IMR-90 (cell line): ENCODE results near the gene PRDM2. TPM values are rescaled to one million over a fixed set of nuclear protein-coding genes. Genes with fewer than 3 reads are reported as not detected.

ENCODE experiments used
- ATAC-seq: fragments of 200-7000 bp; cut with Tn5 transposase; 2 replicates; pipeline ENCODE4 v1.9.1; 2020; ENCODE audit warnings: low read depth, mild to moderate bottlenecking, moderate library complexity
- BruUV-seq: library from RNA; stranded (reverse); fragments of 400-500 nt; replicated peaks from 2 replicates; lab custom pipeline; 2021; lab: Mats Ljungman, UMichigan
- CTCF ChIA-PET: fragments of 300-600 bp; formaldehyde crosslinking; extraction: SDS; loops from one replicate; lab custom pipeline; 2021; ENCODE audit warnings: antibody characterized with exemption; lab: Yijun Ruan, JAX
- POLR2A ChIA-PET: fragments of 300-600 bp; sonication (Branson Sonifier 250); formaldehyde crosslinking; loops from one replicate; lab custom pipeline; 2022; ENCODE audit warnings: antibody characterized with exemption; ENCODE audit not compliant: unreplicated experiment; lab: Charles Lee
- DNase-seq: peaks from one replicate; pipeline ENCODE4 v3.0.0; 2013
- H2AFZ ChIP-seq: replicated peaks from 2 replicates; pipeline ENCODE3; 2013; ENCODE audit warnings: low read length, mild to moderate bottlenecking; ENCODE audit not compliant: poor library complexity
- H2AK5ac ChIP-seq: 2 replicates; pipeline ENCODE4 v1.6.1; 2013; ENCODE audit warnings: low read depth, low read length, inconsistent platforms
- H2AK9ac ChIP-seq: replicated peaks from 2 replicates; pipeline ENCODE3; 2013; ENCODE audit warnings: mild to moderate bottlenecking, low read depth, low read length, moderate library complexity; ENCODE audit not compliant: poor library complexity
- H2BK120ac ChIP-seq: 2 replicates; pipeline ENCODE4 v1.6.1; 2013; ENCODE audit warnings: low read depth, low read length, inconsistent platforms
- H2BK15ac ChIP-seq: 3 replicates; pipeline ENCODE4 v1.6.1; 2013; ENCODE audit warnings: low read depth, low read length, inconsistent platforms
- H2BK20ac ChIP-seq: 2 replicates; pipeline ENCODE4 v1.6.1; 2013; ENCODE audit warnings: low read depth, mild to moderate bottlenecking, inconsistent platforms, low read length, moderate library complexity
- H2BK5ac ChIP-seq: 2 replicates; pipeline ENCODE4 v1.6.1; 2013; ENCODE audit warnings: mild to moderate bottlenecking, low read depth, low read length, inconsistent platforms; ENCODE audit not compliant: poor library complexity, severe bottlenecking
- H3K14ac ChIP-seq: replicated peaks from 2 replicates; pipeline ENCODE4 v1.6.1; 2013; ENCODE audit warnings: low read depth, low read length, inconsistent platforms
- H3K18ac ChIP-seq: 2 replicates; pipeline ENCODE4 v1.6.1; 2013; ENCODE audit warnings: low read depth, low read length, control low read depth
- H3K23ac ChIP-seq: 2 replicates; pipeline ENCODE4 v1.6.1; 2013; ENCODE audit warnings: low read depth, low read length, inconsistent platforms
- H3K27ac ChIP-seq: 2 replicates; pipeline ENCODE4 v1.5.1; 2013; ENCODE audit warnings: mild to moderate bottlenecking, control low read depth, low read length; ENCODE audit not compliant: insufficient read depth
- H3K27me3 ChIP-seq: 2 replicates; pipeline ENCODE4 v1.6.1; 2013; ENCODE audit warnings: low read length; ENCODE audit not compliant: control insufficient read depth, insufficient read depth
- H3K36me3 ChIP-seq: 2 replicates; pipeline ENCODE4 v1.6.1; 2013; ENCODE audit warnings: low read length, mixed read lengths; ENCODE audit not compliant: control insufficient read depth, insufficient read depth
- H3K4ac ChIP-seq: 2 replicates; pipeline ENCODE4 v1.6.1; 2013; ENCODE audit warnings: low read depth, low read length, inconsistent platforms
- H3K4me1 ChIP-seq: 2 replicates; pipeline ENCODE4 v1.6.1; 2013; ENCODE audit warnings: low read length, mixed read lengths; ENCODE audit not compliant: control insufficient read depth, insufficient read depth
- H3K4me2 ChIP-seq: 2 replicates; pipeline ENCODE4 v1.6.1; 2013; ENCODE audit warnings: low read depth, mild to moderate bottlenecking, control low read depth, low read length, moderate library complexity
- H3K4me3 ChIP-seq: 2 replicates; pipeline ENCODE4 v1.5.1; 2013; ENCODE audit warnings: low read depth, mild to moderate bottlenecking, control low read depth, low read length, moderate library complexity; ENCODE audit not compliant: insufficient read depth
- H3K56ac ChIP-seq: 2 replicates; pipeline ENCODE4 v1.6.1; 2013; ENCODE audit warnings: low read length, inconsistent platforms; ENCODE audit not compliant: insufficient read depth; ENCODE audit errors: extremely low read depth
- H3K79me1 ChIP-seq, 2 experiments: 2 replicates each; pipeline ENCODE4 v1.6.1; 2013; ENCODE audit warnings: low read length in 2 of 2, inconsistent platforms in 1 of 2, low read depth in 1 of 2
- H3K9ac ChIP-seq: 2 replicates; pipeline ENCODE4 v1.6.1; 2013; ENCODE audit warnings: low read depth, low read length, control low read depth
- H3K9me1 ChIP-seq: 2 replicates; pipeline ENCODE4 v1.6.1; 2013; ENCODE audit warnings: low read length, inconsistent platforms; ENCODE audit not compliant: insufficient read depth
- H3K9me3 ChIP-seq: 2 replicates; pipeline ENCODE4 v1.6.1; 2013; ENCODE audit warnings: low read length; ENCODE audit not compliant: control insufficient read depth, insufficient read depth
- H4K20me1 ChIP-seq: 2 replicates; pipeline ENCODE4 v1.6.1; 2013; ENCODE audit warnings: low read length, inconsistent platforms; ENCODE audit not compliant: insufficient read depth
- H4K5ac ChIP-seq: 2 replicates; pipeline ENCODE4 v1.6.1; 2013; ENCODE audit warnings: mild to moderate bottlenecking, low read depth, low read length, control low read depth
- H4K8ac ChIP-seq, 2 experiments: 2 replicates each; pipeline ENCODE4 v1.6.1; 2013; ENCODE audit warnings: low read depth in 2 of 2, low read length in 2 of 2, control low read depth in 1 of 2, inconsistent platforms in 1 of 2
- H4K91ac ChIP-seq: 2 replicates; pipeline ENCODE4 v1.6.1; 2013; ENCODE audit warnings: low read depth, low read length, inconsistent platforms; ENCODE audit not compliant: insufficient read depth
- BHLHE40 ChIP-seq: fragments of 150-350 bp; IDR thresholded peaks from 2 replicates; pipeline ENCODE4 v1.6.1; 2016; ENCODE audit warnings: mild to moderate bottlenecking, low read depth, low read length
- CEBPB ChIP-seq: IDR thresholded peaks from 2 replicates; pipeline ENCODE4 v1.6.1; 2012; ENCODE audit warnings: low read depth, low read length, improper control_type of control experiment
- CHD1 ChIP-seq: IDR thresholded peaks from 2 replicates; pipeline ENCODE4 v1.6.1; 2012; ENCODE audit warnings: low read depth, low read length, improper control_type of control experiment
- FOS ChIP-seq: fragments of 150-350 bp; IDR thresholded peaks from 2 replicates; pipeline ENCODE4 v1.6.1; 2016; ENCODE audit warnings: low read depth, low read length
- MAFK ChIP-seq: IDR thresholded peaks from 2 replicates; pipeline ENCODE4 v1.6.1; 2012; ENCODE audit warnings: low read depth, low read length, improper control_type of control experiment
- MAZ ChIP-seq: IDR thresholded peaks from 2 replicates; pipeline ENCODE4 v1.6.1; 2012; ENCODE audit warnings: low read depth, mild to moderate bottlenecking, low read length, improper control_type of control experiment, moderate library complexity, borderline replicate concordance
- MXI1 ChIP-seq: IDR thresholded peaks from 2 replicates; pipeline ENCODE4 v1.6.1; 2012; ENCODE audit warnings: low read depth, mild to moderate bottlenecking, low read length, moderate library complexity, borderline replicate concordance
- NFE2L2 ChIP-seq: fragments of 150-350 bp; IDR thresholded peaks from 2 replicates; pipeline ENCODE4 v1.6.1; 2016; ENCODE audit warnings: low read depth, mild to moderate bottlenecking, low read length
- POLR2A ChIP-seq: IDR thresholded peaks from 2 replicates; pipeline ENCODE4 v1.6.1; 2012; ENCODE audit warnings: mild to moderate bottlenecking, low read depth, low read length
- RAD21 ChIP-seq: IDR thresholded peaks from 2 replicates; pipeline ENCODE4 v1.6.1; 2012; ENCODE audit warnings: low read length, improper control_type of control experiment
- RCOR1 ChIP-seq: IDR thresholded peaks from 2 replicates; pipeline ENCODE4 v1.6.1; 2012; ENCODE audit warnings: mild to moderate bottlenecking, low read length, improper control_type of control experiment; ENCODE audit not compliant: insufficient replicate concordance
- RFX5 ChIP-seq: IDR thresholded peaks from 2 replicates; pipeline ENCODE4 v1.8.0; 2012; ENCODE audit warnings: low read depth, mild to moderate bottlenecking, low read length, moderate library complexity
- SMC3 ChIP-seq: fragments of 150-350 bp; IDR thresholded peaks from 2 replicates; pipeline ENCODE4 v1.6.1; 2016; ENCODE audit warnings: low read depth, mild to moderate bottlenecking, antibody characterized with exemption, low read length, moderate library complexity
- WGBS, 2 experiments: methylation state at CpG; one replicate each; pipeline versions ENCODE4 v1.1.5 to v1.1.7; 2013; ENCODE audit warnings: missing lambda C conversion rate in 2 of 2; ENCODE audit not compliant: insufficient read length in 1 of 2; ENCODE audit errors: extremely low coverage in 2 of 2; 5-methylcytosine and 5-hydroxymethylcytosine counted together
- dilution Hi-C: fragments of 300-500 bp; cut with HindIII; formaldehyde crosslinking; loops from one replicate; pipeline ENCODE4 v1.14.3; 2018; ENCODE audit warnings: low sequenced_read_pairs; ENCODE audit not compliant: unreplicated experiment
- in situ Hi-C: fragments of 300-500 bp; cut with MboI; formaldehyde crosslinking; loops from 3 replicates; pipeline ENCODE4 v1.14.3; 2019; ENCODE audit warnings: low sequenced_read_pairs, inconsistent platforms, mixed read lengths
- intact Hi-C: fragments of 100-400 bp; cut with micrococcal nuclease; formaldehyde crosslinking; loops from 2 replicates; pipeline ENCODE4 v1.10.0; 2022
- polyA plus RNA-seq, 3 experiments: library from polyadenylated mRNA; depleted of rRNA; stranded (reverse); fragments of >200 nt; gene quantifications; 2 replicates each; pipeline ENCODE4 v1.2.3, GENCODE V29; 2012; ENCODE audit warnings: low replicate concordance in 1 of 3
- total RNA-seq: library from RNA; depleted of rRNA; stranded (reverse); fragments of >200 nt; gene quantifications from 2 replicates; pipeline ENCODE4 v1.2.3, GENCODE V29; 2012
- TF ChIP-seq, protein P1 (sequence below): fragments of 150-350 bp; IDR thresholded peaks from 2 replicates; pipeline ENCODE4 v1.6.1; 2017; ENCODE audit warnings: mild to moderate bottlenecking, antibody characterized with exemption, low read length, low read depth
- TF ChIP-seq, protein P2 (sequence below): fragments of 150-350 bp; IDR thresholded peaks from 2 replicates; pipeline ENCODE4 v1.6.1; 2016; ENCODE audit warnings: low read depth, mild to moderate bottlenecking, low read length, moderate library complexity, borderline replicate concordance
- TF ChIP-seq, protein P3 (sequence below): conservative IDR thresholded peaks from 2 replicates; pipeline ENCODE4 v1.5.1; 2012; ENCODE audit warnings: mild to moderate bottlenecking, low read depth, low read length, improper control_type of control experiment

Gene PRDM2
- total and polyA plus RNA-seq, 2 of the 4 experiments (the other 2 are of a cell fraction) = 3.4 to 8.9 TPM

DNA sequence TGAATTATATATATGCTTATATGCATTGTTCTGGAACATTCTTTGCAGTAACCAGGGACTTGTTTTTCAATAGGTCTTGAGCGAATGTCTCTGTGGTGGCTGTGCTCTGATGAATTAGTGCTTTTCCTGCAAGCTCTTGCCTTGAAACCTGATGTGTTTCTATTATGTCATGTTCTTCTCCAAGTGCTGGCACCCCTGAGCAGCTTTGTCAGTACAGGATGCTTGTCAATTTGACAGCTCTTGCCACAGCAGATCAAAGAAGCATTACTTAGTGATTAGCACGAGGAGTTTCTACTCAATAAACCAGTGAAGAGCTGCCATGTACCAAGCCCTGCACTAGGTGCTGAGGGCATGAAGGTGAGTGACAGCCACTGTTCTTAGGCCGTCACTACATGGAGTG lies 171.9 kb downstream of the PRDM2 start:
- no peak overlapping the region for H3K4me3 ChIP-seq
- H3K4ac ChIP-seq = no peak overlapping the region
- no peak overlapping the region for H2AFZ ChIP-seq
- H3K9ac ChIP-seq = no peak overlapping the region
- dilution Hi-C loops = no loop called here
- H2BK120ac ChIP-seq = no peak overlapping the region
- no peak overlapping the region for H2BK20ac ChIP-seq
- TF ChIP-seq, protein P1, sequence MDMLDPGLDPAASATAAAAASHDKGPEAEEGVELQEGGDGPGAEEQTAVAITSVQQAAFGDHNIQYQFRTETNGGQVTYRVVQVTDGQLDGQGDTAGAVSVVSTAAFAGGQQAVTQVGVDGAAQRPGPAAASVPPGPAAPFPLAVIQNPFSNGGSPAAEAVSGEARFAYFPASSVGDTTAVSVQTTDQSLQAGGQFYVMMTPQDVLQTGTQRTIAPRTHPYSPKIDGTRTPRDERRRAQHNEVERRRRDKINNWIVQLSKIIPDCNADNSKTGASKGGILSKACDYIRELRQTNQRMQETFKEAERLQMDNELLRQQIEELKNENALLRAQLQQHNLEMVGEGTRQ = no peak
- TF ChIP-seq MAFK = no peak
- no peak for TF ChIP-seq CEBPB
- no peak for TF ChIP-seq CHD1
- no peak for TF ChIP-seq RCOR1
- TF ChIP-seq, protein P2, sequence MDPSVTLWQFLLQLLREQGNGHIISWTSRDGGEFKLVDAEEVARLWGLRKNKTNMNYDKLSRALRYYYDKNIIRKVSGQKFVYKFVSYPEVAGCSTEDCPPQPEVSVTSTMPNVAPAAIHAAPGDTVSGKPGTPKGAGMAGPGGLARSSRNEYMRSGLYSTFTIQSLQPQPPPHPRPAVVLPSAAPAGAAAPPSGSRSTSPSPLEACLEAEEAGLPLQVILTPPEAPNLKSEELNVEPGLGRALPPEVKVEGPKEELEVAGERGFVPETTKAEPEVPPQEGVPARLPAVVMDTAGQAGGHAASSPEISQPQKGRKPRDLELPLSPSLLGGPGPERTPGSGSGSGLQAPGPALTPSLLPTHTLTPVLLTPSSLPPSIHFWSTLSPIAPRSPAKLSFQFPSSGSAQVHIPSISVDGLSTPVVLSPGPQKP = no peak
- TF ChIP-seq RFX5 = no peak
- TF ChIP-seq MAZ = no peak
- TF ChIP-seq POLR2A = no peak
- no peak for TF ChIP-seq RAD21
- no peak for TF ChIP-seq FOS
- no peak for TF ChIP-seq MXI1
- TF ChIP-seq SMC3 = no peak
- TF ChIP-seq, protein P3, sequence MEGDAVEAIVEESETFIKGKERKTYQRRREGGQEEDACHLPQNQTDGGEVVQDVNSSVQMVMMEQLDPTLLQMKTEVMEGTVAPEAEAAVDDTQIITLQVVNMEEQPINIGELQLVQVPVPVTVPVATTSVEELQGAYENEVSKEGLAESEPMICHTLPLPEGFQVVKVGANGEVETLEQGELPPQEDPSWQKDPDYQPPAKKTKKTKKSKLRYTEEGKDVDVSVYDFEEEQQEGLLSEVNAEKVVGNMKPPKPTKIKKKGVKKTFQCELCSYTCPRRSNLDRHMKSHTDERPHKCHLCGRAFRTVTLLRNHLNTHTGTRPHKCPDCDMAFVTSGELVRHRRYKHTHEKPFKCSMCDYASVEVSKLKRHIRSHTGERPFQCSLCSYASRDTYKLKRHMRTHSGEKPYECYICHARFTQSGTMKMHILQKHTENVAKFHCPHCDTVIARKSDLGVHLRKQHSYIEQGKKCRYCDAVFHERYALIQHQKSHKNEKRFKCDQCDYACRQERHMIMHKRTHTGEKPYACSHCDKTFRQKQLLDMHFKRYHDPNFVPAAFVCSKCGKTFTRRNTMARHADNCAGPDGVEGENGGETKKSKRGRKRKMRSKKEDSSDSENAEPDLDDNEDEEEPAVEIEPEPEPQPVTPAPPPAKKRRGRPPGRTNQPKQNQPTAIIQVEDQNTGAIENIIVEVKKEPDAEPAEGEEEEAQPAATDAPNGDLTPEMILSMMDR = no peak
- TF ChIP-seq BHLHE40 = no peak
- no peak for TF ChIP-seq NFE2L2
- no peaks in the 10 kb centered on the region for H3K9me1 ChIP-seq
- H3K14ac ChIP-seq = no peak overlapping the region
- ATAC-seq (no peak), DNase-seq (no peak)
- no CpG with 5 or more reads among the region's 3 CpGs for WGBS, 2 experiments
- no peaks in the 10 kb centered on the region for H3K36me3 ChIP-seq
- no peak overlapping the region for H2BK15ac ChIP-seq
- H3K9me3 ChIP-seq = peaks cover 30% of the 10 kb centered on the region
- ChIA-PET CTCF (no interaction called here), POLR2A (no interaction called here)
- H4K91ac ChIP-seq = no peak overlapping the region
- H3K4me1 ChIP-seq = no peaks in the 10 kb centered on the region
- no peak overlapping the region for H2AK5ac ChIP-seq
- H3K79me1 ChIP-seq = no peaks in the 10 kb centered on the region
- in situ Hi-C loops = no loop called here
- H3K18ac ChIP-seq = no peak overlapping the region
- H3K27me3 ChIP-seq = no peaks in the 10 kb centered on the region
- no peak overlapping the region for H2AK9ac ChIP-seq
- no peak overlapping the region for H3K4me2 ChIP-seq
- H4K20me1 ChIP-seq = no peaks in the 10 kb centered on the region
- H3K56ac ChIP-seq = no peak overlapping the region
- H3K23ac ChIP-seq = no peak overlapping the region
- intact Hi-C loops = no loop called here
- H2BK5ac ChIP-seq = no peak overlapping the region
- no peak overlapping the region for H4K8ac ChIP-seq
- H3K27ac ChIP-seq = no peak overlapping the region
- H4K5ac ChIP-seq = no peak overlapping the region
- no TSS peak for BruUV-seq
